ENCODE data around the gene PODNL1.
A peak's percentile ranks its signal among the peaks of the same experiment; 100 is the strongest.
"Not testable (repeated sequence)": the region's sequence is repeated elsewhere in the genome, so short reads cannot be mapped to it uniquely, and the experiment has no call there.

The PODNL1 gene

GRCh38 chr19:13923194-13923987, 14.8 kb downstream of the PODNL1 start:
- DNase-seq (ENCODE audit: low spot score), result no peak

GRCh38 chr19:13922118-13922517, 16.1 kb downstream of the PODNL1 start:
- DNase-seq (ENCODE audit: low spot score), result not testable (repeated sequence)

- peak; percentile 42 for DNase-seq (ENCODE audit: low spot score)
These were observed 17.1 kb downstream of the PODNL1 start for GRCh38 chr19:13920940-13921747.

- no peak for DNase-seq (ENCODE audit: low spot score)
These were observed 17.7 kb downstream of the PODNL1 start for GRCh38 chr19:13920524-13920923.

- DNase-seq (ENCODE audit: low spot score), result no peak
These were observed 19.3 kb downstream of the PODNL1 start for GRCh38 chr19:13918726-13919411.

- no peak for DNase-seq (ENCODE audit: low spot score)
These were observed 20.3 kb downstream of the PODNL1 start for GRCh38 chr19:13917888-13918406.

GRCh38 chr19:13914777-13915176, 23.4 kb downstream of the PODNL1 start:
- DNase-seq (ENCODE audit: low spot score), result no peak

GRCh38 chr19:13913352-13913751, 24.9 kb downstream of the PODNL1 start:
- DNase-seq (ENCODE audit: low spot score), result no peak

GRCh38 chr19:13909430-13909829, 28.8 kb downstream of the PODNL1 start:
- no peak for DNase-seq (ENCODE audit: low spot score)

GRCh38 chr19:13908674-13909073, 29.5 kb downstream of the PODNL1 start:
- no peak for DNase-seq (ENCODE audit: low spot score)

- no peak for DNase-seq (ENCODE audit: low spot score)
These were observed 31.3 kb downstream of the PODNL1 start for GRCh38 chr19:13906910-13907309.

- DNase-seq (ENCODE audit: low spot score), result no peak
These were observed 31.7 kb downstream of the PODNL1 start for GRCh38 chr19:13906521-13906904.

GRCh38 chr19:13905634-13906520, 32.3 kb downstream of the PODNL1 start, which contains the start of the genes BRME1 and CC2D1A:
TSS of gene BRME1 (minus strand) at chr19:13906117. CDS start at chr19:13904892, 1,225 bp downstream.
TSS of gene CC2D1A (plus strand) at chr19:13906201. CDS start at chr19:13906442, 241 bp downstream.
- DNase-seq (ENCODE audit: low spot score), result peak; percentile 94

GRCh38 chr19:13902993-13903555, 35.1 kb downstream of the PODNL1 start:
- DNase-seq (ENCODE audit: low spot score), result no peak

- DNase-seq (ENCODE audit: low spot score), result no peak
These were observed 38.2 kb downstream of the PODNL1 start for GRCh38 chr19:13899912-13900584.

- no peak for DNase-seq (ENCODE audit: low spot score)
These were observed 38.8 kb downstream of the PODNL1 start for GRCh38 chr19:13899393-13899792.

GRCh38 chr19:13896227-13896626, 42.0 kb downstream of the PODNL1 start:
- no peak for DNase-seq (ENCODE audit: low spot score)

- DNase-seq (ENCODE audit: low spot score), result peak; percentile 45
These were observed 43.7 kb downstream of the PODNL1 start for GRCh38 chr19:13894552-13894951.

- no peak for DNase-seq (ENCODE audit: low spot score)
These were observed 45.3 kb downstream of the PODNL1 start for GRCh38 chr19:13892870-13893269.

- no peak for DNase-seq (ENCODE audit: low spot score)
These were observed 48.1 kb downstream of the PODNL1 start for GRCh38 chr19:13890136-13890535.

All from COLO829 (cell line).